Neural progenitor cell (in vitro differentiated cells): Measurements from ENCODE around the gene AK3. TPM values are rescaled to one million over a fixed set of nuclear protein-coding genes. Genes with fewer than 3 reads are reported as not detected.

Experiments used
- DNase-seq: peaks from one replicate; pipeline ENCODE4 v3.0.0-alpha.2; 2016; ENCODE audit warnings: low spot score
- H2AFZ ChIP-seq: fragments of 200-600 bp; sonication (generic); replicated peaks from 2 replicates; pipeline ENCODE4 v1.6.1; 2016; ENCODE audit warnings: antibody characterized with exemption
- H3F3A ChIP-seq: fragments of 200-600 bp; sonication (generic); 2 replicates; pipeline ENCODE4 v1.6.1; 2016; ENCODE audit warnings: antibody characterized with exemption, low read depth
- H3K27ac ChIP-seq: fragments of 200-600 bp; sonication (generic); 2 replicates; pipeline ENCODE4 v1.5.1; 2016; ENCODE audit warnings: mild to moderate bottlenecking
- H3K27me3 ChIP-seq: fragments of 200-600 bp; sonication (generic); 2 replicates; pipeline ENCODE4 v1.6.1; 2016; ENCODE audit warnings: mild to moderate bottlenecking, moderate library complexity
- H3K36me3 ChIP-seq: fragments of 200-600 bp; sonication (generic); 2 replicates; pipeline ENCODE4 v1.5.1; 2016
- H3K4me1 ChIP-seq: fragments of 200-600 bp; sonication (generic); 2 replicates; pipeline ENCODE4 v1.6.1; 2016; ENCODE audit warnings: mixed run types
- H3K4me2 ChIP-seq: fragments of 200-600 bp; sonication (generic); 2 replicates; pipeline ENCODE4 v1.6.1; 2016
- H3K4me3 ChIP-seq: fragments of 200-600 bp; sonication (generic); 2 replicates; pipeline ENCODE4 v1.5.1; 2016
- H3K79me2 ChIP-seq: fragments of 200-600 bp; sonication (generic); 2 replicates; pipeline ENCODE4 v1.6.1; 2016; ENCODE audit warnings: low read depth
- H3K9ac ChIP-seq: fragments of 200-600 bp; sonication (generic); 2 replicates; pipeline ENCODE4 v1.6.1; 2016
- H3K9me3 ChIP-seq: fragments of 200-600 bp; sonication (generic); 2 replicates; pipeline ENCODE4 v1.5.1; 2016; ENCODE audit warnings: low read depth
- H4K20me1 ChIP-seq: fragments of 200-600 bp; sonication (generic); 2 replicates; pipeline ENCODE4 v1.6.1; 2016; ENCODE audit warnings: low read depth
- H3K27ac Mint-ChIP-seq: 3 replicates; pipeline ENCODE4 v1.8.0; 2021; ENCODE audit warnings: mixed read lengths
- H3K27me3 Mint-ChIP-seq: 2 replicates; pipeline ENCODE4 v1.8.0; 2022; ENCODE audit warnings: low read depth, mild to moderate bottlenecking, inconsistent platforms, moderate library complexity, mixed read lengths; ENCODE audit not compliant: insufficient read depth
- H3K36me3 Mint-ChIP-seq: 3 replicates; pipeline ENCODE4 v1.8.0; 2021; ENCODE audit warnings: mixed read lengths
- H3K4me1 Mint-ChIP-seq: 3 replicates; pipeline ENCODE4 v1.8.0; 2021; ENCODE audit warnings: mixed read lengths
- H3K4me3 Mint-ChIP-seq: 3 replicates; pipeline ENCODE4 v1.8.0; 2021; ENCODE audit warnings: mild to moderate bottlenecking, moderate library complexity, mixed read lengths
- H3K9me3 Mint-ChIP-seq: 3 replicates; pipeline ENCODE4 v1.8.0; 2020; ENCODE audit warnings: mixed read lengths
- EZH2 ChIP-seq: fragments of 200-600 bp; sonication (generic); IDR thresholded peaks from 2 replicates; pipeline ENCODE4 v1.6.1; 2017; ENCODE audit warnings: antibody characterized with exemption, mild to moderate bottlenecking, moderate library complexity
- EZH2phosphoT487 ChIP-seq: fragments of 200-600 bp; sonication (generic); IDR thresholded peaks from 2 replicates; pipeline ENCODE4 v1.6.1; 2017; ENCODE audit warnings: antibody characterized with exemption
- total RNA-seq: library from RNA; depleted of rRNA; stranded (reverse); fragments of >200 nt; gene quantifications from 2 replicates; pipeline ENCODE4 v1.2.3, GENCODE V29; 2015; ENCODE audit warnings: low replicate concordance
- TF ChIP-seq, protein P1 (sequence below): fragments of 200-600 bp; sonication (generic); IDR thresholded peaks from 2 replicates; pipeline ENCODE4 v1.5.1; 2017; ENCODE audit warnings: antibody characterized with exemption, mild to moderate bottlenecking

Gene AK3
- total RNA-seq, 1 donor from 2014 or later: 54.8 TPM

DNA sequence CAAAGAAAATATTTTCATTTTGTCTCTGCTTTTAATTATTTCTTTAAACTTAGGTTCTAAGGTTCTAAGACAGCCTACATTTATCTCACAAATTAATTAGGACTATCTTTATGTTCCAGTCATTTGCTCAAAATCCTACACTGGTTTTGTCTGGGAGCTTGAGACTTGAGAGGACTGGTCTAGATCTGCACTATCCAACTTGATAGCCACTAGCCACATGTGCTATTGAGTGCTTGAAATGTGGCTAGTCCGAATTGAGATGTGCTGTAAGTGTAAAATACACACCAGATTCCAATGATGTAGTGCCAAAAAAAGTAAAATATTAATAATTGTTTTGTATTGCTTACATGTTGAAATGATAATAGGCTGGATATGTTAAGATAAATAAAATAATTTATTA lies 54.4 kb downstream of the AK3 start:
- Histone ChIP-seq H3K27me3 (no peaks in the 10 kb centered on the region), H3K9ac (no peak overlapping the region), H3K4me2 (no peak overlapping the region), H3K9me3 (no peaks in the 10 kb centered on the region), H3K4me1 (no peaks in the 10 kb centered on the region), H3K36me3 (no peaks in the 10 kb centered on the region), H3F3A (peaks cover 3% of the 10 kb centered on the region), H4K20me1 (peaks cover 7% of the 10 kb centered on the region), H3K4me3 (no peak overlapping the region), H2AFZ (no peak overlapping the region), H3K79me2 (peaks cover 28% of the 10 kb centered on the region), H3K27ac (no peak overlapping the region)
- Mint-ChIP-seq H3K4me3 (no peak overlapping the region), H3K27ac (no peak overlapping the region), H3K4me1 (no peaks in the 10 kb centered on the region), H3K27me3 (no peaks in the 10 kb centered on the region), H3K9me3 (no peaks in the 10 kb centered on the region), H3K36me3 (peaks cover 15% of the 10 kb centered on the region)
- no peak for DNase-seq
- TF ChIP-seq EZH2phosphoT487 (no peak), EZH2 (no peak)
- TF ChIP-seq, protein P1, sequence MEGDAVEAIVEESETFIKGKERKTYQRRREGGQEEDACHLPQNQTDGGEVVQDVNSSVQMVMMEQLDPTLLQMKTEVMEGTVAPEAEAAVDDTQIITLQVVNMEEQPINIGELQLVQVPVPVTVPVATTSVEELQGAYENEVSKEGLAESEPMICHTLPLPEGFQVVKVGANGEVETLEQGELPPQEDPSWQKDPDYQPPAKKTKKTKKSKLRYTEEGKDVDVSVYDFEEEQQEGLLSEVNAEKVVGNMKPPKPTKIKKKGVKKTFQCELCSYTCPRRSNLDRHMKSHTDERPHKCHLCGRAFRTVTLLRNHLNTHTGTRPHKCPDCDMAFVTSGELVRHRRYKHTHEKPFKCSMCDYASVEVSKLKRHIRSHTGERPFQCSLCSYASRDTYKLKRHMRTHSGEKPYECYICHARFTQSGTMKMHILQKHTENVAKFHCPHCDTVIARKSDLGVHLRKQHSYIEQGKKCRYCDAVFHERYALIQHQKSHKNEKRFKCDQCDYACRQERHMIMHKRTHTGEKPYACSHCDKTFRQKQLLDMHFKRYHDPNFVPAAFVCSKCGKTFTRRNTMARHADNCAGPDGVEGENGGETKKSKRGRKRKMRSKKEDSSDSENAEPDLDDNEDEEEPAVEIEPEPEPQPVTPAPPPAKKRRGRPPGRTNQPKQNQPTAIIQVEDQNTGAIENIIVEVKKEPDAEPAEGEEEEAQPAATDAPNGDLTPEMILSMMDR: no peak

DNA sequence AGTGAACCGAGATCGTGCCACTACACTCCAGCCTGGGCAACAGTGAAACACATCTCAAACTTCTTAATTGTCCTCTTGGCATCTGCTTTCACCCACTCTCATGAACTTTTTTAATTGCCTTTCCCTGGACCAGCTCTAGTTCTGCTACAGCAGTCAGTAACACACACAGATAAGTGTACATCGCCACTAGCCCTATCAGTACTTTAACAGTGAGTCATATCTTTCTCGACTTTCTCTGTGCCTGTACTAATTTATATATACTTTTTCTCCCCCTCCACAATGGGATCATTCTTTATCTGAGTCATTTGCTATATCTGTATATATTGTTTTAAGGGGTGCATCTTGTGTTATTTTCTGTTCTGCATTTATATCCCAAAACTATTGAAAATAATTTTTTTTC lies 54.9 kb downstream of the AK3 start:
- Histone ChIP-seq H3K9me3 (no peaks in the 10 kb centered on the region), H3K4me2 (no peak overlapping the region), H3K27ac (no peak overlapping the region), H3K4me1 (no peaks in the 10 kb centered on the region), H3K9ac (no peak overlapping the region), H3K4me3 (no peak overlapping the region), H3K27me3 (no peaks in the 10 kb centered on the region), H3K79me2 (peaks cover 31% of the 10 kb centered on the region), H2AFZ (no peak overlapping the region), H3K36me3 (no peaks in the 10 kb centered on the region), H3F3A (peaks cover 3% of the 10 kb centered on the region), H4K20me1 (peaks cover 7% of the 10 kb centered on the region)
- H3K27ac Mint-ChIP-seq: no peak overlapping the region
- no peak overlapping the region for H3K4me3 Mint-ChIP-seq
- H3K9me3 Mint-ChIP-seq: no peaks in the 10 kb centered on the region
- no peaks in the 10 kb centered on the region for H3K27me3 Mint-ChIP-seq
- no peak for DNase-seq
- no peak for TF ChIP-seq EZH2phosphoT487
- TF ChIP-seq, protein P1: no peak
- TF ChIP-seq EZH2: no peak
- no peaks in the 10 kb centered on the region for H3K4me1 Mint-ChIP-seq
- peaks cover 11% of the 10 kb centered on the region for H3K36me3 Mint-ChIP-seq

DNA sequence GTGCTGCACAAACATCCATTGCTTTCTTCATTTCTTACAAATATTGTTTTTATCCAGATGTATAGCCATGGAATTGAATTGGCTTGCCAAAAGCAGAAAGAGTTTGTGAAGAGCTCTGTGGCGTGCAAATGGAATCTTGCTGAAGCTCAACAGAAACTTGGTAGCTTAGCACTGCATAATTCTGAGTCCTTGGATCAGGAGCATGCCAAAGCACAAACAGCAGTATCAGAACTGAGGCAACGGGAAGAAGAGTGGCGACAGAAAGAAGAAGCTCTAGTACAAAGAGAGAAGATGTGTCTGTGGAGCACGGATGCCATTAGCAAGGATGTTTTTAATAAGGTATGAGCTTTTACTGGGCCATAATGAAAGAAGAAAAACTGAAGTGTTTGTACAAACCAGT lies 56.2 kb downstream of the AK3 start:
- Histone ChIP-seq H3K4me2 (no peak overlapping the region), H3F3A (peaks cover 8% of the 10 kb centered on the region), H3K79me2 (peaks cover 42% of the 10 kb centered on the region), H4K20me1 (peaks cover 7% of the 10 kb centered on the region), H3K27ac (no peak overlapping the region), H2AFZ (no peak overlapping the region), H3K9ac (no peak overlapping the region), H3K27me3 (no peaks in the 10 kb centered on the region), H3K9me3 (no peaks in the 10 kb centered on the region), H3K4me3 (no peak overlapping the region), H3K4me1 (peaks cover 7% of the 10 kb centered on the region), H3K36me3 (no peaks in the 10 kb centered on the region)
- Mint-ChIP-seq H3K27ac (no peak overlapping the region), H3K4me3 (no peak overlapping the region), H3K9me3 (no peaks in the 10 kb centered on the region), H3K27me3 (no peaks in the 10 kb centered on the region), H3K36me3 (peaks cover 11% of the 10 kb centered on the region), H3K4me1 (no peaks in the 10 kb centered on the region)
- no peak for TF ChIP-seq EZH2phosphoT487
- TF ChIP-seq, protein P1: no peak
- no peak for TF ChIP-seq EZH2
- no peak for DNase-seq
